Keratinocyte (primary cell): ENCODE data around the gene BAIAP3. TPM values are rescaled to one million over a fixed set of nuclear protein-coding genes. Genes with fewer than 3 reads are reported as not detected.

Source experiments
- DNase-seq: peaks from one replicate; pipeline ENCODE4 v3.0.0-alpha.2; 2011; ENCODE audit warnings: low read depth, missing footprints, low spot score
- FAIRE-seq: peaks from 2 replicates; lab custom pipeline; 2011; peaks lifted over from hg19 to GRCh38; lab: Jason Lieb, UNC
- H2AFZ ChIP-seq: 2 replicates; pipeline ENCODE4 v1.6.0; 2012; ENCODE audit warnings: low read length, control low read depth, inconsistent platforms; ENCODE audit not compliant: control insufficient read depth
- H3K27ac ChIP-seq: 2 replicates; pipeline ENCODE4 v1.5.1; 2011; ENCODE audit warnings: low read length; ENCODE audit not compliant: control insufficient read depth, insufficient read depth
- H3K27me3 ChIP-seq: 3 replicates; pipeline ENCODE4 v1.6.0; 2011; ENCODE audit warnings: low read length; ENCODE audit not compliant: control insufficient read depth, insufficient read depth; ENCODE audit errors: extremely low read depth
- H3K36me3 ChIP-seq, 2 experiments: 2 replicates in 1 of 2; 3 replicates in 1 of 2; pipeline ENCODE4 v1.5.1; 2011; ENCODE audit warnings: low read length in 2 of 2, mild to moderate bottlenecking in 1 of 2; ENCODE audit not compliant: control insufficient read depth in 2 of 2, insufficient read depth in 2 of 2; ENCODE audit errors: extremely low read depth in 1 of 2
- H3K4me1 ChIP-seq: 3 replicates; pipeline ENCODE4 v1.5.1; 2011; ENCODE audit warnings: low read length; ENCODE audit not compliant: control insufficient read depth, insufficient read depth; ENCODE audit errors: extremely low read depth
- H3K4me2 ChIP-seq: 3 replicates; pipeline ENCODE4 v1.6.0; 2011; ENCODE audit warnings: low read depth, low read length; ENCODE audit not compliant: control insufficient read depth, insufficient read depth; ENCODE audit errors: extremely low read depth
- H3K4me3 ChIP-seq, 3 experiments: fragments of 200-600 bp in 1 of 3; sonication (generic) in 1 of 3; 2 replicates in 2 of 3; 3 replicates in 1 of 3; pipeline ENCODE4 v1.5.1; 2011 to 2016; ENCODE audit warnings: low read length in 3 of 3, mild to moderate bottlenecking in 3 of 3, control low read depth in 2 of 3, inconsistent platforms in 1 of 3, low read depth in 1 of 3, mixed read lengths in 1 of 3, mixed run types in 1 of 3, moderate library complexity in 1 of 3; ENCODE audit not compliant: control insufficient read depth in 2 of 3, insufficient read depth in 2 of 3; ENCODE audit errors: extremely low read depth in 1 of 3
- H3K79me2 ChIP-seq: 2 replicates; pipeline ENCODE4 v1.6.0; 2012; ENCODE audit warnings: low read length; ENCODE audit not compliant: control insufficient read depth, insufficient read depth
- H3K9ac ChIP-seq: 3 replicates; pipeline ENCODE4 v1.6.0; 2011; ENCODE audit warnings: low read length; ENCODE audit not compliant: control insufficient read depth, insufficient read depth; ENCODE audit errors: extremely low read depth
- H3K9me1 ChIP-seq: 3 replicates; pipeline ENCODE4 v1.6.0; 2011; ENCODE audit warnings: low read length; ENCODE audit not compliant: control insufficient read depth, insufficient read depth; ENCODE audit errors: extremely low read depth
- H3K9me3 ChIP-seq: 2 replicates; pipeline ENCODE4 v1.5.1; 2012; ENCODE audit warnings: low read depth, low read length; ENCODE audit not compliant: control insufficient read depth
- H4K20me1 ChIP-seq: 3 replicates; pipeline ENCODE4 v1.6.0; 2011; ENCODE audit warnings: low read length; ENCODE audit not compliant: control insufficient read depth, insufficient read depth; ENCODE audit errors: extremely low read depth
- EZH2 ChIP-seq: IDR thresholded peaks from one replicate; pipeline ENCODE4 v1.6.1; 2012; ENCODE audit warnings: inconsistent platforms, mild to moderate bottlenecking, low read length, moderate library complexity
- dilution Hi-C: fragments of 300-500 bp; cut with MboI; formaldehyde crosslinking; loops from one replicate; pipeline ENCODE4 v1.7.0; 2020; ENCODE audit warnings: low sequenced_read_pairs; ENCODE audit not compliant: extremely low pct_ligation_motif_present
- polyA plus RNA-seq, 5 experiments: library from polyadenylated mRNA; depleted of rRNA in 3 of 5; stranded (reverse) in 3 of 5; stranded (forward) in 1 of 5; unstranded in 1 of 5; fragments of >200 nt; gene quantifications; 1 replicate in 1 of 5; 2 replicates in 3 of 5; 3 replicates in 1 of 5; pipeline versions ENCODE4 v1.2.1 to v1.2.3, GENCODE V29; 2011 to 2012; ENCODE audit warnings: missing spikeins in 2 of 5, low read depth in 1 of 5, low replicate concordance in 1 of 5
- TF ChIP-seq, protein P1 (sequence below), 3 experiments: IDR thresholded peaks in 1 of 3; conservative IDR thresholded peaks in 1 of 3; optimal IDR thresholded peaks in 1 of 3; 2 replicates in 2 of 3; 3 replicates in 1 of 3; pipeline versions ENCODE3 to v1.5.1; 2011; ENCODE audit warnings: low read length in 3 of 3, mild to moderate bottlenecking in 3 of 3, moderate library complexity in 2 of 3, control low read depth in 1 of 3, inconsistent platforms in 1 of 3; ENCODE audit not compliant: insufficient read depth in 2 of 3; ENCODE audit errors: extremely low read depth in 1 of 3

BAIAP3 gene
- polyA plus RNA-seq, 1 donor (not counting 4 experiments of a cell fraction or from before 2014, with no cell fraction given), result not detected

- no peaks in the 10 kb centered on the region for H3K36me3 ChIP-seq
Observed at GRCh38 chr16:1286513-1287094, 46.8 kb upstream of the BAIAP3 start.

DNA sequence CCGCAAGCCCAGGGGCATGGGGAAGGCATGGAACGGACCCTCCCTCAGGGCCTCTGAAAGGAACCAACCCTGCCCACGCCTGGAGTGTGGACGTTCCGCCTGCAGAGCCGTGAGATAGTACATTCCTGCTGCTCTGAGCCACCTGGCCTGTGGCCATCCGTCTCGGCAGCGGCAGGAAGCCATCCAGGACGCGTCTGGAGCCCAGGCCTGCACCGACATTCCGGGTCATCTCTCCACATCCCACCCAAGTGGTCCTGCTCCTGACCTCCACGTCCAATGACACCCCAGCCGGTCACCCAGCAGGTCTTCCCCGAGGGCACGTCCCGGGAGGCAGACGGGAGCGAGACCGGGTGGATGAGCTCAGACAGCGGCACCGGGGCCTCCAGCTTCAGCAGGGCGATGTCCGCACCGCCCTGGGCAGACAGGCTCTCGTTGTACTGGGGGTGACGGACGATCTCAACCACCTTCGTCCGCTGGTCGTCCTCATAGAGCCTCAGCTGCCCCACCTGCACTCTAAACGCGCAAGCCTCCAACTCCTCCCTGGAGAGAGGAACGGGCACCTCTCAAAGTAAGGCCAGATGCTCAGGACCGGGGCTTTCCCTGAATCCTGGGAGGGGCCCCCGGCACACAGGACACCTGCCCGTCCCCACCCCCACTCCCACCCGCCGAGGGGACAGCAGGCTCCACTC lies 45.3 kb upstream of the BAIAP3 start:
- no peaks in the 10 kb centered on the region for H3K79me2 ChIP-seq
- TF ChIP-seq, protein P1, sequence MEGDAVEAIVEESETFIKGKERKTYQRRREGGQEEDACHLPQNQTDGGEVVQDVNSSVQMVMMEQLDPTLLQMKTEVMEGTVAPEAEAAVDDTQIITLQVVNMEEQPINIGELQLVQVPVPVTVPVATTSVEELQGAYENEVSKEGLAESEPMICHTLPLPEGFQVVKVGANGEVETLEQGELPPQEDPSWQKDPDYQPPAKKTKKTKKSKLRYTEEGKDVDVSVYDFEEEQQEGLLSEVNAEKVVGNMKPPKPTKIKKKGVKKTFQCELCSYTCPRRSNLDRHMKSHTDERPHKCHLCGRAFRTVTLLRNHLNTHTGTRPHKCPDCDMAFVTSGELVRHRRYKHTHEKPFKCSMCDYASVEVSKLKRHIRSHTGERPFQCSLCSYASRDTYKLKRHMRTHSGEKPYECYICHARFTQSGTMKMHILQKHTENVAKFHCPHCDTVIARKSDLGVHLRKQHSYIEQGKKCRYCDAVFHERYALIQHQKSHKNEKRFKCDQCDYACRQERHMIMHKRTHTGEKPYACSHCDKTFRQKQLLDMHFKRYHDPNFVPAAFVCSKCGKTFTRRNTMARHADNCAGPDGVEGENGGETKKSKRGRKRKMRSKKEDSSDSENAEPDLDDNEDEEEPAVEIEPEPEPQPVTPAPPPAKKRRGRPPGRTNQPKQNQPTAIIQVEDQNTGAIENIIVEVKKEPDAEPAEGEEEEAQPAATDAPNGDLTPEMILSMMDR (optimal IDR thresholded peaks at IDR 0.05 in 1 of 3, IDR thresholded peaks at IDR 0.05 in 1 of 3, conservative IDR thresholded peaks at IDR 0.05 in 1 of 3; ENCODE audit: extremely low read depth in 1 of 3, insufficient read depth in 2 of 3, low read length in 3 of 3), result no peak
- peak; percentile 78 for TF ChIP-seq EZH2
- dilution Hi-C loops, result no loop called here
- no peaks in the 10 kb centered on the region for H4K20me1 ChIP-seq
- H3K4me3 ChIP-seq, result no peak overlapping the region
- no peak overlapping the region for H2AFZ ChIP-seq
- peak; percentile 32 for FAIRE-seq
- no peak overlapping the region for H3K4me2 ChIP-seq
- H3K27me3 ChIP-seq, result peaks cover 59% of the 10 kb centered on the region
- H3K9me1 ChIP-seq, result no peaks in the 10 kb centered on the region
- DNase-seq, result no peak
- no peaks in the 10 kb centered on the region for H3K36me3 ChIP-seq
- H3K9ac ChIP-seq, result no peak overlapping the region
- H3K27ac ChIP-seq, result no peak overlapping the region
- no peaks in the 10 kb centered on the region for H3K4me1 ChIP-seq
- H3K9me3 ChIP-seq, result no peaks in the 10 kb centered on the region

More at GRCh38 chr16:1286513-1287094, 46.8 kb upstream of the BAIAP3 start:
- no peak overlapping the region for H3K9ac ChIP-seq
- peaks cover 54% of the 10 kb centered on the region for H3K27me3 ChIP-seq
- no peaks in the 10 kb centered on the region for H3K4me1 ChIP-seq
- no peak overlapping the region for H3K4me2 ChIP-seq
- no peaks in the 10 kb centered on the region for H3K9me3 ChIP-seq
- no peaks in the 10 kb centered on the region for H3K9me1 ChIP-seq
- dilution Hi-C loops, result no loop called here
- DNase-seq, result no peak
- no peak overlapping the region for H3K4me3 ChIP-seq
- H4K20me1 ChIP-seq, result no peaks in the 10 kb centered on the region
- no peak overlapping the region for H2AFZ ChIP-seq
- FAIRE-seq, result no peak
- H3K79me2 ChIP-seq, result no peaks in the 10 kb centered on the region
- TF ChIP-seq EZH2, result no peak
- TF ChIP-seq, protein P1 (optimal IDR thresholded peaks at IDR 0.05 in 1 of 3, IDR thresholded peaks at IDR 0.05 in 1 of 3, conservative IDR thresholded peaks at IDR 0.05 in 1 of 3; ENCODE audit: extremely low read depth in 1 of 3, insufficient read depth in 2 of 3, low read length in 3 of 3), result no peak
- no peak overlapping the region for H3K27ac ChIP-seq
